ENCODE measurements around the gene GRIK3. TPM values are rescaled to one million over a fixed set of nuclear protein-coding genes. Genes with fewer than 3 reads are reported as not detected.

GRIK3 gene
- total RNA-seq, 1 experiment from 2014 or later = not detected

DNA sequence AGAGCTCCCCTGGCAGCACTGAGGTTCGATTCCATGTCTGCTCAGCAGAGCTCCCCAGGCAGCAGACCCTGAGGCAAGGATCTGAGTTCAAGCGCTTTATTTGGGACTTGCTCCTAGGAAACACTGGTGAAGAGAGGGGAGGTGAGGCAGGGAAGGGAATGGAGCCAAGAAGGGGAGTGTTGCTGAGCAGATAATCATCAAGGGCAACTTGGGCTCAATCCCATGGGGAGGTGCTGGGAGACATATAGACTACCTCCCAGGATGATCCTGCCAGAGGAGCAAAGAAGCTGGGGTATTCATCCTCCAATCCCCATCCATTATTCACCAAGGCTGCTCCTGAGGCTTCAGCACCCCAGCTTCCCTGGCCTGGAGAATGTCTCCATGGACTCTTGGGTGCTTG is 47.0 kb downstream of the GRIK3 start:
- H4K20me1 ChIP-seq (ENCODE audit: low read length) = no peaks in the 10 kb centered on the region
- no TSS peak for BruUV-seq (replicated peaks)
- H3K4me2 ChIP-seq (ENCODE audit: low read length) = no peak overlapping the region
- ATAC-seq (no peak), DNase-seq (no peak)
- H3K4me1 ChIP-seq (ENCODE audit: insufficient read depth, low read length) = no peaks in the 10 kb centered on the region
- no peak overlapping the region for H3K9ac ChIP-seq (ENCODE audit: low read length)
- no peaks in the 10 kb centered on the region for H3F3A ChIP-seq (ENCODE audit: low read length, unreplicated experiment)
- no peak overlapping the region for H3K4me3 ChIP-seq (ENCODE audit: low read length)
- H3K79me2 ChIP-seq (ENCODE audit: low read length) = no peaks in the 10 kb centered on the region
- intact Hi-C loops (cut with micrococcal nuclease) = no loop called here
- no peak for TF ChIP-seq EZH2 (IDR thresholded peaks at IDR 0.05; ENCODE audit: low read length, unreplicated experiment)
- TF ChIP-seq, protein P1, sequence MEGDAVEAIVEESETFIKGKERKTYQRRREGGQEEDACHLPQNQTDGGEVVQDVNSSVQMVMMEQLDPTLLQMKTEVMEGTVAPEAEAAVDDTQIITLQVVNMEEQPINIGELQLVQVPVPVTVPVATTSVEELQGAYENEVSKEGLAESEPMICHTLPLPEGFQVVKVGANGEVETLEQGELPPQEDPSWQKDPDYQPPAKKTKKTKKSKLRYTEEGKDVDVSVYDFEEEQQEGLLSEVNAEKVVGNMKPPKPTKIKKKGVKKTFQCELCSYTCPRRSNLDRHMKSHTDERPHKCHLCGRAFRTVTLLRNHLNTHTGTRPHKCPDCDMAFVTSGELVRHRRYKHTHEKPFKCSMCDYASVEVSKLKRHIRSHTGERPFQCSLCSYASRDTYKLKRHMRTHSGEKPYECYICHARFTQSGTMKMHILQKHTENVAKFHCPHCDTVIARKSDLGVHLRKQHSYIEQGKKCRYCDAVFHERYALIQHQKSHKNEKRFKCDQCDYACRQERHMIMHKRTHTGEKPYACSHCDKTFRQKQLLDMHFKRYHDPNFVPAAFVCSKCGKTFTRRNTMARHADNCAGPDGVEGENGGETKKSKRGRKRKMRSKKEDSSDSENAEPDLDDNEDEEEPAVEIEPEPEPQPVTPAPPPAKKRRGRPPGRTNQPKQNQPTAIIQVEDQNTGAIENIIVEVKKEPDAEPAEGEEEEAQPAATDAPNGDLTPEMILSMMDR (conservative IDR thresholded peaks at IDR 0.05; ENCODE audit: low read depth, low read length) = no peak
- no peak for TF ChIP-seq EZH2phosphoT487 (IDR thresholded peaks at IDR 0.05; ENCODE audit: borderline replicate concordance, low read length)
- H2AFZ ChIP-seq (ENCODE audit: low read length) = no peak overlapping the region
- POLR2A ChIA-PET (ENCODE audit: unreplicated experiment) = no interaction called here
- CTCF ChIA-PET = no interaction called here
- H3K36me3 ChIP-seq (ENCODE audit: low read depth, low read length) = no peaks in the 10 kb centered on the region
- no peak overlapping the region for H3K27ac ChIP-seq (ENCODE audit: low read length)
- no peaks in the 10 kb centered on the region for H3K9me2 ChIP-seq (replicated peaks; ENCODE audit: low read length)
- peaks cover 40% of the 10 kb centered on the region for H3K27me3 ChIP-seq (ENCODE audit: low read length)
- H3K9me3 ChIP-seq (ENCODE audit: low read length) = no peaks in the 10 kb centered on the region

DNA sequence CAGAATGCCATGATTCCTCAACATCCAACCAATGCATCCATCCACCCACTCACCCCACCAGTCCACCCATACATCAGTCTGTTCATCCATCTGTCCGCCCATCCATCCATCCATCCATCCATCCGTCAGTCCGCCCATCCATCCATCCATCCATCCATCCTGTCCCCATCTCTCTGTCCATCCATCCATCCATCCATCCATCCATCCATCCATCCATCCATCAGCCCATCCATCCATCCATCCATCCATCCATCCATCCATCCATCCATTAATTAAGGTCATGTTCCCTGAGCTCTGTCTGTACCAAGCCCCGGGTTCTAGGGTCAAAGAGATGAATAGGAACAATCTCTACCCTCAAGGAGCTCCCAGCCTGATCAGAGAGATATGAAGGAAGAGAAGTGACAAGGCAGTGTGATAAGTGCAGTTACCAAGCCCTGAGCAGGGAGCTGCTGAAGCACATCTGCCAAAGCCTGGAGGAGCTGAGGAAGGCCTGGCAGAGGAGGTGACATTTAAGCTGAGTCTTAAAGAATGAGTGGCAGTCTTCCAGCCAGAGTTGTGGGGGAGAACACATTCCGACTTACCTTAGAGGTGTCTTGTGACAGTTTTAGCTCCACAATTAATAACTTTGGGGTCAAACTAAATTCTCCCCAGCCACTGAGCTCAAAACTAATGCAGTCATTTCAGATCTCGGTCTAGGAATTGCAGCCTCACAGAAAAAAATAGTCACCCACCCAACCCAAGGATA is 47.9 kb downstream of the GRIK3 start:
- H3K4me2 ChIP-seq (ENCODE audit: low read length) = no peak overlapping the region
- H3K36me3 ChIP-seq (ENCODE audit: low read depth, low read length) = no peaks in the 10 kb centered on the region
- no peak overlapping the region for H3K27ac ChIP-seq (ENCODE audit: low read length)
- no peaks in the 10 kb centered on the region for H3K9me3 ChIP-seq (ENCODE audit: low read length)
- H3K4me3 ChIP-seq (ENCODE audit: low read length) = no peak overlapping the region
- H4K20me1 ChIP-seq (ENCODE audit: low read length) = no peaks in the 10 kb centered on the region
- no peak overlapping the region for H3K9ac ChIP-seq (ENCODE audit: low read length)
- DNase-seq (no peak), ATAC-seq (no peak)
- intact Hi-C loops (cut with micrococcal nuclease) = no loop called here
- POLR2A ChIA-PET (ENCODE audit: unreplicated experiment) = no interaction called here
- TF ChIP-seq EZH2 (IDR thresholded peaks at IDR 0.05; ENCODE audit: low read length, unreplicated experiment) = no peak
- TF ChIP-seq EZH2phosphoT487 (IDR thresholded peaks at IDR 0.05; ENCODE audit: borderline replicate concordance, low read length) = no peak
- TF ChIP-seq, protein P1 (conservative IDR thresholded peaks at IDR 0.05; ENCODE audit: low read depth, low read length) = no peak
- H3K27me3 ChIP-seq (ENCODE audit: low read length) = peaks cover 43% of the 10 kb centered on the region
- no peak overlapping the region for H2AFZ ChIP-seq (ENCODE audit: low read length)
- H3K79me2 ChIP-seq (ENCODE audit: low read length) = no peaks in the 10 kb centered on the region
- H3K9me2 ChIP-seq (replicated peaks; ENCODE audit: low read length) = no peaks in the 10 kb centered on the region
- no TSS peak for BruUV-seq (replicated peaks)
- no peaks in the 10 kb centered on the region for H3F3A ChIP-seq (ENCODE audit: low read length, unreplicated experiment)
- CTCF ChIA-PET = no interaction called here
- no peaks in the 10 kb centered on the region for H3K4me1 ChIP-seq (ENCODE audit: insufficient read depth, low read length)

DNA sequence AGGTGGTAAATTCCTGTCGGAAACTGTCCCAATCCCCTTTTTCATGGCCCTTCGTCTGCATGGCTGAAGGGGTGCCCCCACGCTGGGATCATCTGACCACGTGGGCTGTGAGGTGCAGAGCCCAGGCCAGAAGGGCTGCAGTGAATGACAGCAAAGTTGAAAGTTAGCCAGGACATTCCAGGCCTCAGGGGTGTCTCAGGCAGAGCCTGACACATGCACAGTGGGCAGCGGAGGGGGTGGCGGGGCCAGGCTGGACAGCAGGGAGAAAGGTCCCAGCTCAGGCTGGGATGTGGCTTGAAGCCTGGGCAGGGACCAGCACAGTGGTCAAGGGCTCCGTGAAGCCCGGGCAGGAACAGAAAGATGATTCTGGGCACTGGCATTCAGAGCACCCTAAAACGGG is 49.6 kb downstream of the GRIK3 start:
- H3K9me2 ChIP-seq (replicated peaks; ENCODE audit: low read length) = no peaks in the 10 kb centered on the region
- no peak for ATAC-seq
- no peaks in the 10 kb centered on the region for H3F3A ChIP-seq (ENCODE audit: low read length, unreplicated experiment)
- no TSS peak for BruUV-seq (replicated peaks)
- H3K27ac ChIP-seq (ENCODE audit: low read length) = no peak overlapping the region
- no peaks in the 10 kb centered on the region for H3K36me3 ChIP-seq (ENCODE audit: low read depth, low read length)
- no peaks in the 10 kb centered on the region for H3K9me3 ChIP-seq (ENCODE audit: low read length)
- ChIA-PET CTCF (no interaction called here), POLR2A (ENCODE audit: unreplicated experiment) (no interaction called here)
- no peak overlapping the region for H3K9ac ChIP-seq (ENCODE audit: low read length)
- no peak overlapping the region for H2AFZ ChIP-seq (ENCODE audit: low read length)
- intact Hi-C loops (cut with micrococcal nuclease) = no loop called here
- H3K79me2 ChIP-seq (ENCODE audit: low read length) = no peaks in the 10 kb centered on the region
- no peak for TF ChIP-seq EZH2phosphoT487 (IDR thresholded peaks at IDR 0.05; ENCODE audit: borderline replicate concordance, low read length)
- TF ChIP-seq, protein P1 (conservative IDR thresholded peaks at IDR 0.05; ENCODE audit: low read depth, low read length) = no peak
- no peak for TF ChIP-seq EZH2 (IDR thresholded peaks at IDR 0.05; ENCODE audit: low read length, unreplicated experiment)
- no peak overlapping the region for H3K4me2 ChIP-seq (ENCODE audit: low read length)
- no peaks in the 10 kb centered on the region for H4K20me1 ChIP-seq (ENCODE audit: low read length)
- DNase-seq = no peak
- no peak overlapping the region for H3K4me3 ChIP-seq (ENCODE audit: low read length)
- no peaks in the 10 kb centered on the region for H3K4me1 ChIP-seq (ENCODE audit: insufficient read depth, low read length)
- H3K27me3 ChIP-seq (ENCODE audit: low read length) = peaks cover 36% of the 10 kb centered on the region
